DMS79 treated with DMSO at 0.1 percent for 48 hours (cell line): ENCODE measurements around the gene EFHC1.
"Not testable (repeated sequence)": the region's sequence is repeated elsewhere in the genome, so short reads cannot be mapped to it uniquely, and the experiment has no call there.

ENCODE experiments used
- DNase-seq: peaks from one replicate; lab custom pipeline; 2025; lab: John Stamatoyannopoulos, UW

Gene EFHC1

DNA sequence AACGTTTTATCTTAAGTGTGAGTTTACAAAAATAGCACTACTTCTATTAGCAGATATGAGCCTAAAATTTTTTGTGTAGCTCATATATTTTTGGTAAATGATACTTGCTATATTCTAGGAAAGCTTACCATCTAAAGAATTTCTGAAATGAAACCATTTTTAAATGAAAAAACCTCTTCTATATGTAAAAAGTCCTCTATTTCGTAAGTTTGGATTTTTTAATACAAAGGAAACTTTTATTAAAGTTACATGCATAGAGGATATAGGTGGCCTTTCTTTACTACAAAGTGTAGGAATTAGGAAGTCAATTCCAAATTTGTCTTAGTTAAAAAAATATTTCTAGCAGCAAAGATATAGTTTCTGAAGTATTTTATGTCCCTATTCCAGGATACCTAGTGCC lies 18.8 kb downstream of the EFHC1 start:
- no peak for DNase-seq

DNA sequence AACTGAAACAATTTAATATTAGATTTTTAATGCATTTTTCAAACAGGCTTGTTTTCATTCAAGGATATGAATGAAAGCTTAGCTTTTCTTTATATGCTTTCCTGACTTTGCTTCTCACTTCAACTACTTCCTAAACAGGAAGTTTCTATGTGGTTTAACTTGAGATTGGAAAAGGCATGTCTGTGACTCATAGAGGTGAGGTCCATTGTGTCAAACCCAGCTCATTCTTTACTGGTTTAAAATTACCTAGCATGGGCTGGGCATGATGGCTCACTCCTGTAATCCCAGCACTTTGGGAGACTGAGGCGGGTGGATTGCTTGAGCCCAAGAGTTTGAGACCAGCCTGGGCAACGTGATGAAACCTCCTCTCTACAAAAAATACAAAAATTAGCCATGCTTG lies 34.4 kb downstream of the EFHC1 start:
- DNase-seq = no peak

DNA sequence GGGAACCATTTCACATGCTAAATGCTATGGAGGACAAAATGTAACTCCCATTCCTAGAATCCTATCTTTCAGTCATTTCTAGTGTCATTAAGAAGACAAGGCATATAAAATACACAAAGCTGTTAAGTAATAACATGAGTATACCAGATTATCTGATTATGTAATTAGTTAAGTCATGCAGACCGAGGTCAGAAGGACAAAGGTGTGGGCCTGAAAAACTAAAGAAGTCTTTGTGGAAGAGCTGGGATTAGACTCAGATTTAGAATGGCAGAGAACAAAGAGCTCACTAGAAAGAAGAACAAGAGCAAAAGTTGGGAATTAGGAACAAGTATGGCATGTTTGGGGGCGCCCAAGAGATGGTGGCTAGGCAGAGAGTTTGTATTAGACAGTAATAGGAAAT lies 37.0 kb downstream of the EFHC1 start:
- DNase-seq = no peak

DNA sequence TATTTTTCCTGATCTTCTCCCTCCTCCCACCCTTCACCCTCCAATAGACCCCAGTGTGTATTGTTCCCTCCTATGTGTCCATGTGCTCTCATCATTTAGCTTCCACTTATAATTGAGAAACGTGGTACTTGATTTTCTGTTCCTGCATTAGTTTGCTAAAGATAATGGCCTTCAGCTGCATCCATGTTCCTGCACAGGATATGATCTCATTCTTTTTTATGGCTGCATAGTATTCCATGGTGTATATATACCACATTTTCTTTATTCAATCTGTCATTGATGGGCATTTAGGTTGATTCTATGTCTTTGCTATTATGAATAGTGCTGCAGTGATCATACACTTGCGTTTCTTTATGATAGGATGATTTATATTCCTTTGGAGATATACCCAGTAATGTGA lies 41.1 kb downstream of the EFHC1 start:
- DNase-seq = not testable (repeated sequence)

DNA sequence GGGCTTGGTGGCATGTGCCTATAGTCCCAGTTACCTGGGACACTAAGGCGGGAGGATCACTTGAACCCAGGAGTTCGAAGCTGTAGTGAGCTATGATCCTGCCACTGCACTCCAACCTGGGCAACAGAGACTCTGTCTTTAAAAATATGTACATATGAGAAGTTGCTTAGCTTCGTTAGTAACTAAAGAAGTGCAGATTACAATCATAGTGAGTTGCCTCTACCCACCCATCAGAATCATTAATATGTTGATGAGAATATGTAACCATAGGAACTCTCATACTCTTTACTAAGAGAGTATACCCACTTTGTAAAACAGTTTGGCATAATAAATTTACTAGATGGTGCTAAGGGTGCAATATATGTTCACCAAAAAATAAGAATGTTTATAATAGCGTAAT lies 54.0 kb downstream of the EFHC1 start:
- no peak for DNase-seq

DNA sequence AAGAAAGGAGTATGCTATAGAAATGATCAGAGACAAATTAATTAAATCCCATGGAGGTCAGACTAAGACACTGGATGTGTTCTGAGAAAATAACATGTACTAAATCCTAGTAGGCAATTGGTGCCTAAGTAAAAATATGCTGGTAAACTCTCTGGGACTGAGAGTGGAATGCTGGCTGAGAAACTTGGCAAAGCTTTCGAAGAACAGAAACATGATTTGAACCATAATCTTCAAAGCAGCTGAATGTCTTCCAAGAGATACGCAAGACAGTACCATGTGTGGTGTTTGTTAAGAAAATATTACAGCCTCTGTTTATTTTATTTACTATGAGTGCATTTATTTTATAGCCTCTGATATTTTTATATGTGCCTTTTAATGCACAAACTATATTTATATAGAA lies 55.2 kb downstream of the EFHC1 start:
- no peak for DNase-seq

DNA sequence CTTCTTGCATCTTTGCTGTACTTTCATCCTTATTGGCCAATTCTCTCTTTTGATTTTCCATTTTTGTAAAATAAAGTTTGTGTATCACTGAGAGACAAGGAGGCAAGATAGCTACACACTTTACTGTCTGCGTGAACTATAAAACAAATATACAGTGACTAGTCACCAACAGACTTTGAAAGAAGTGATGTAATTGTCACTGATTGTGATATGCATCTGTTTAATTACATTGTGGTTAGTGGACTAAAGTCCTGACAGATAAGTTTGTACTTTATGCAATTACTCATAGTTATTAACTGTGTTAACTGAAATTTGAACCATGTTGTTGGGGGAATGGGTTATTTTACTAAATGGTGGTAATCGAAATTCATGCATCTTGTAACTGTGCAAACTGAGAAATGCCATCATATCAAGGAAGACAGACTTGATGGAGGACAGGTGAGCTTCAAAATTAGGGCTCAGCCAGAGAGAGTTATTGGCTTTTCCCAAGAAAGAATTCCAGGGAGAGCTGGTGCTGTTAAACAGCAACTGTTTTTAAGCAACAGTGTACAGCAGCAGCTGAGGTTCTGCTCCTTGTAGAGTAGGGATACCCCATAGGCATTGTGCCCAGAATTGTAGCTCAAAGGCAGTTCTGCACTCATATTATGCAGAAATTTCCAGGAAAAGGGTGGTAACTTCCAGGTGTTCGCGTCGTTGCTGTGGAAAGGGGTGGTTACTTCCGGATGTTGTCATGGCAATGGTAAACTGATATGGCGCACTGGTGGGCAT lies 62.9 kb downstream of the EFHC1 start:
- DNase-seq = no peak

DNA sequence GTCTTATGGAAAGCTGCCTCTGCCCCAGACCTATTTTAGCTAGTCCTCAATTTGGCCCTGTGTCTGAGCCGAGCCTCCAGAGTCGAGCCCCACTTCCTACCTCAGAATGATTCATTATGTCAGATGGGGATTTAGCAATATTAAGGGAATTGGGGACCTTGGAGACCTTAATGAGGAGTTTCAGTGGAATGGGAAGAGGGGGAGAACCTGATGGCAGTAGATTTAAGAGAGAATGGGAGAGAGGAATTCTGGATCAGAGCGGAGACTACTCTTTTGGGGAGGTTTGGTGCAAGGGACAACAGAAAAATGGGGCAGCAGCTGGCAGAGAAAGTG lies 63.5 kb downstream of the EFHC1 start:
- no peak for DNase-seq

DNA sequence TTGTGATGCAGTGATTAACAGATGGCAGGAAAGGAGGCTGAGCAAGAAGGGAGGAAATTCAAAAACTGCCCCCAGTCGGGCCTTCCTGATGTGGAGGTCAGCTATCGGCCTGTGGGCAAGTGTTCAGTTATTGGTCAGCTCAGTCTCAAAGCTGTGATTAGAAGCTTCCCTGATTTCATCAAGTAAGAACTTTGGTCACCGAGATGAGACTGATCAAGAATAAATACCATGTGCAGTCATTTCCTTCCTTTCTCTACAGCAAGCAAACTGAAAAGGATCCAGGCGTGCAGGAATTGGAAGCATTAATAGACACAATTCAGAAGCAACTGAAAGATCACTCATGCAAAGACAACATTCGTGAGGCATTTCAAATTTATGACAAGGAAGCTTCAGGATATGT lies 69.7 kb downstream of the EFHC1 start:
- no peak for DNase-seq

DNA sequence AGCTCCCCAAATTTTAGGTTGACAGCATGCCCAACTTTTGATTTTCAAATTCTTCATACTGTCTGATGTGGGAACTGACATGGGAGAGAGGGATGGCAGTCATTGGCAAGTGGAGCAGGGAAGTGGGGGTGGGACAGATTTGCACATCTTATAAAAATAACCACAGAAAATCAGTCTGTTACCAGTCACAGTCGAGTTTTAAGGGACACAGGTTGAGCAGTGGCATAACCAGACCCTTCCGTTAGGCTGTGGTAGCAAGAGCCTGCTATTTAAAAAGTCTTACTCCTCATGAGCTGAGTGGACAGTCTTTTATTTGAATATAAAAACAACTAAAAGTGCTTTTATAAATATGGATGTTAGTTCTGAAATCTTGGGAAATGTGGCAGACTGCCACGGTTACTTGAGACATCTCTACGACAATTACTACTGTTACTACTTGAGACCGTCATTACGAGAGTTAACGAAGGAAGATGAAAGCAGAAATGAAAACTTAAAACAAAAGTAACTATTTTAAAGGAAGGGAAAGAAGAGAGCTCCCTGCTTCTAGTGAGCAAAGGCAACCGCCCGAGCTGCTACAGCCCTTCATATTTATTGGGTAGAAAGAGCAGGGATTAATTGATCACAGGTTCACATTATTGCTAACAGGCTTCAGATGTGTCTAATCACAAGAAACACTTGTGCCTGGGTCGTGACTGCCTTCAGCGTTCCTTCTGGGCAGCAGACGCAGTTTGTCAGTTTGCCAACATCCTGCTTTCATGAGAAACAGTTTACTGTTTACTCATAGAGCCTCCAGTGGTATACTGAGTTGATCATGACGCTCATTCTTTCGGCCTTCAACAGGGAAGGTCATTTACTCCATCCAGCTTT lies 71.3 kb downstream of the EFHC1 start:
- no peak for DNase-seq

DNA sequence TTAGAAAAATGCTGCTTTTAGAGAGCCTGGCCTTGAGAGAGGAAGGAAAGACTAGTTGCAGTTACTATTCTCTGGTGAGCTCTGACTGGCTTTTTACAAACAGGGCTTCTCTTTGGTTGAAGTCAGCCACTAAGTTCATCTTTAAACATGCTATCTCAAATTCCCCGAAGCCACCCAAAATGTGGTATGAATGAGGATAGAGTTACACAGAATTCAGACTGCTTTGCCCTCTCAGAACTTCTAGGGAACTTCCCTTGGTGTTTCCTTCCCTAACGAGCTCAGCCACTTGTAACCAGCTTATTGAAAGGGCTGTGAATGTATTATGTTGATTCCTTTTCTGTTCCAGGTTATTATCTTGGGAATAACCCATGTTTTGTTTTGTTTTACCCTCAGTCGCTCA lies 73.5 kb downstream of the EFHC1 start:
- no peak for DNase-seq

DNA sequence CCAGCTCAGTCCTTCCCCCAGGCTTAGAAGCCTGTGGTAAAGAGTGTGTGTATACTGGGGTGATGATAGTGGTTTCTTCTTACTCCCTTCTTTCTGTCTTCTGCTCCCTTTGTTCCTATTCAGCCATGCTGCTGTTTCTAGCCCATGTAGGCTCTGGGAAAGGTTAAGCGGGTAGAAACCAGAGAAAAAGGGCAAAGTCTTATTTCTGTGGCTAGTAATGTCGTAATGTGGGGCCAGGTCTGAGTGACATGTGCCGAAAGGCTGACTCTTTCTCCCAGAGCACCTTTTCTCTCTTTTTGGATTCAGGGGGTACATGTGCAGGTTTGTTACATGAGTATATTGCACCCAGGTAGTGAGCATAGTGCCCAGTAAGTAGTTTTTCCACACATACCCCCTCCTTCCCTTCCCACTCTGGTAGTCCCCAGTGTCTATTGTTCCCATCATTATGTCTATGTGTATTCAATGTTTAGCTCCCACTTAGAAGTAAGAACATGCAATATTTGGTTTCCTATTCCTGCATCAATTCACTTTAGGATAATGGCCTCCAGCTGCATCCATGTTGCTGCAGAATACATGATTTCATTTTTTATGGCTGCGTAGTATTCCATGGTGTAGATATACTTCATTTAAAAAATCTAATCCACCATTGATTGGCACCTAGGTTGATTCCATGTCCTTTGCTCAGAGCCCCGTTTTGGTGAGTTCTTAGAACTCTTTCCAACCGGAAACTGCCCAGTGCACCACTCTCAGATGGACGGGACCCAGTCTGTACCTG lies 74.3 kb downstream of the EFHC1 start:
- no peak for DNase-seq

DNA sequence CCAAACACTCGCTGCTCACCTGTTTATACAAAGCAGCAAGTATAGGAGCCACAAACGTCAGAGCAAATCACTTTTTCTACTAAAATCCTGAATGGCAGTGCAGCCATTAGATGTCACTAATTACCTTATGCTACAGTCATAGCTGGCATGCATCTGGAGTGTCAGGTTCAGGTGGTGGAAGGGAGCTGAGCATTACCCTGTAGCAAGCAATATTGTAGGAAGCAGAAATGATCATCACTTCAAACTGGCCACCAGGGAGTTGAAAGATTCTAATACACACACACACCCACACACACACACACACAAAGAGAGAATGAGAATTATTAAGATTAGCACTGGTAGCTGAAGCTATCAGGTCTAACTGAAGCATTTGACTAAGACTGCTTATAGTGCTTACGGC lies 75.8 kb downstream of the EFHC1 start:
- DNase-seq = no peak

DNA sequence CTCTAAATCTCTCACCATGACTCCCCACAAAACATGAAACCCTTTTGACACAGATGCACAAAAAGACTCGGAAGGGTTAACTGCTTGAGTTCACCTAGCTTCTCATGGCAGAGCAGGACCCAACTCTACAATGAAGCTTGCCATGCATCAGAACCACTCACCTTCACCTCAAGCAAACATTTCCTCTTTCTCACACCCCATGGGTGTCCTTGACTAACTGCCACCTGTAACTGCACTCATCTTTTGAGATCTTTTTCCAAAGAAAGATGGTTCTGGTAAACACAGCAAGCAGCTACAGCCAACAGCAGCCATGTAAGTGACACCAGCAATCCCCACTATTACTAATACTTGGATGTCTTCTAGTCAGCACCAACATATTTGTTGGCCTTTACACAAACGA lies 76.5 kb downstream of the EFHC1 start:
- no peak for DNase-seq

DNA sequence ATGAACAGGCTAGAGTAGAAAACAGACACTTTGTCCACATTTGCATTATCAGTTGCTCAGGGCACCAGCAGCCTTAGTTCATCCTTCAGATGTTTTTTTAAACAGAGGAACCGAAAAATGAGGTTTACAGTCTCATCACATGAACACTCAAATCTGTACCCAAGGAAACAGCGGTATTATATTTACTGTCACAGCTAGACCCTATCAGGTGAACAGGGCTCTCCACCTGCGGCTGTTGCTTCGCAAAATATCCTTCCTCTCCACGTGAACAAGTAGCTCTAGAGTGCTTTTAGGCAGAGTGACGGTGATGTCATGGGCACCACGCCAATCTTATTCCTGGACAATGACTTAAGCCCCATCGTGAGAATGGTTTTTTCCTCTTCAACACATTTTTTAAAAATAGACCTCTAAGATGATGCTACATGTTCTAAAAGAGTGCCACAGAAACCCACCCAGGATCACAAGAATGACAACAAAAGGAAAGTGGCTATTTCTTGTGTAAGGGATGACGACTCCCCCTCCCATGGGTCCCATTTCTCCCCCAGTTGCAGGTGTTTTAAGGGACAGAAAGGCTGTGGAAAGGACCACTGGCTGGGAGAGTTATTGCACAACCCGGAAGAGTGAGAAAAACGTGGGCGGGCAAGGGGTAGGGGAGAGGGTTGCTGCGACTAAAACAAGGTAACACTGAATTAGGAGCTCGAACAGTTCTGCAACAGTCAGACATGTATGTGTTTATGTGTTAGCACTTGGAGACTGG lies 77.7 kb downstream of the EFHC1 start:
- peak; percentile 98 for DNase-seq

DNA sequence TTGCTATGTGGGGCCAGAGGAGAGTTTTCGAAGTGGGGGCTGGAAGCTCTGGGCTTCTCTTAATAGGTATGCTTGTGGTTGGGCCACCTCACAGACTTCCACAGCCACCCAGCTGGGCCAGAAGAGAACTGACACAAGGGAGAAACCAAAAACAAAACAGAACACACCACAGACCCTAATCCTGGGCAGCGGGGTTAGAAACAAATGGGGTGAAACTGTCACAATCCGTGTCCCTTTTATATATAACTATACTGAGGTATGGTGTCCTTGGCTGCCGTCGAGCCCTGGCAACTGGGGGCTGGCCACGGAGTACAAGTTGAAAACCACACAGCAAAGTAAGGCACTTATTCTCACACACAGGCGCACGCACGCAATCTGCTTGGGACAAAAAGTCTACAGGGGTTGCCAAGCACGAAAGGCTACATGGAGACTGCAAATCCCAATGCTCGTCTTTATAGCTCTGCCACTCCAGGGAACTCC lies 78.4 kb downstream of the EFHC1 start:
- DNase-seq = no peak

DNA sequence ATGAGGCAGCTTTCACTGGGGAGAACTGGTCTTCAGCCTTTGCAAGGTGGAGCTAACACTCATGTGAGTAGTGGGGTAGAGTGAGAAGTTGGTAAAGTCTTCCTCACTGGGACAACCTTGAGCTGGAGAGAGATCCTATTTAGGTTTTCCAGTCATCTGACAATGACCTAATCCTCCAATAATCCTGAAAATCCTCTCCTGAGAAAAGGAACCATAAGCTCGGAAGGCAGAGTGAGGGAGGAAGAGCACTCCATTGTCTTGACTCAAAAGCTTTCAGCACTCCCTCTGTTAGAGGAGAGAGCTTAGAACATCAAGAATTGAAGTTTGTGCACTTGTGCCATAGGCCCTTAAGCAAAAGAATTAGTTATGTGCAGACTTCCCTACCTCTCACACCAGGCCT lies 78.9 kb downstream of the EFHC1 start:
- no peak for DNase-seq

DNA sequence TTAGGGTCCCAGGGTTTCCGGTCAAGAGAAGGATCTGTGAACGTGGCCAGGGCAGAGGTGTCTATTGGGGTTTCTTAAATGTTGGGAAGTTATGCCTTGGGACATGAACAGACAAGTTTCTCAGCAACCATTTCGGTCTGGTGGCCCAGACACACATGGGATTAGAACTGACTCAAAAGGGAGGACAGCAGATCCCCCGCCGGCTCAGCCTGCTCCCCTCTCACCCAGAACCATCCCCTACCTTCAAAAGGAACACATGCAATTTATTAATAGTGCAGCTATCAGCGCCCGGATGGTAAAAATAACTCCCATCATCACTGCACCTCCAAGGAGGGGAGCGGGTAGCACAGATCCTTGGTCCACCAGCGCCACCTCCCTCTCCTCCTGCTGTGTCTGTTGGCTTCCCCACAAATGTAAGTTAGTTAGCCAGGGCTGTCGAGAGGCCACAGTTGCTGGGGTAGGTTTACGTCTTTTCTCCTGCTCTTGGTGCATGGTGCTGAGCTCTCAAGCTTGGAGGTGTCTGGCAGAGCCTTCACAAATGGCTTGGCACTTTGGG lies 79.6 kb downstream of the EFHC1 start:
- DNase-seq = no peak

DNA sequence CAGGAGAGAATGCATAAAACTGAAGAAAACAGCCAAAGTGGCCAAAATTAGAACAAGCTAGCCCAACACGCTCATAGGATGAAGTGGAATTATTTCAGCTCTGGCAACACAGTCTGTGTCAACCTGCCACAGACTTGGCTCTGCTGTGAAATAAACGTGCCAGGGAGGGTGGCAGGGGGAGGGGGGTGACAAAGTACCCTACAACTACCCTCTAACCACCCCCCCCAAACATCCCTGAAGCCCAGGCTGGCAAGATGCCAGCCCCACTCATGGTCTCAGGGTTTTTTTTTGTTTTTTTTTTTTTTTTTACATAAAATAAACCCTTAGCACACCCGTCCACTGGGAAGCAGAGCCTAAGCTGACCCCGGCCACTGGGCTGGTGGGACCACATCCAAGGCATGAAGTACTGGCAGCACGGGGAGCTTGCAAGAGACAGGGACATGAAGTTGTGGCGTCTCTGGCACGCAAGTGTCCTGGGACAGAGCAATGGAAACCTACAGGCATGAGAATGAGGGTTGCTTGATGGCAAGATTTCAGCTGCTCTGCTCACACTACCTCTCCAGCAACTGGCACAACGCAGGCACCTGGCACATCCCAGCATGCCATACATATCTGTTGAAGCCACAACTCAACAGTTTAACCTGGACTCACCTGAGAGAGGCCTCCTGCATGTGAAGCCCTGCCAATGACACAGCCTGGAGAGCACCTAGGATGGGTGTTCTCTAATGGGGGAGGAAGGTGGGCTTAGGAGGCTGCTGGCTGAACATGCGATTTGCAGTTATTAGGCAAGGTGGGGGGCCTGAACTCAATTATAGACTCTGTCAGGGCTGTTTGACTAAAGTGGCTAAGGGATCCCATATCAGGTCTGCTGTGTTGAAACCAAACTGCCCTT lies 80.3 kb downstream of the EFHC1 start:
- no peak for DNase-seq

DNA sequence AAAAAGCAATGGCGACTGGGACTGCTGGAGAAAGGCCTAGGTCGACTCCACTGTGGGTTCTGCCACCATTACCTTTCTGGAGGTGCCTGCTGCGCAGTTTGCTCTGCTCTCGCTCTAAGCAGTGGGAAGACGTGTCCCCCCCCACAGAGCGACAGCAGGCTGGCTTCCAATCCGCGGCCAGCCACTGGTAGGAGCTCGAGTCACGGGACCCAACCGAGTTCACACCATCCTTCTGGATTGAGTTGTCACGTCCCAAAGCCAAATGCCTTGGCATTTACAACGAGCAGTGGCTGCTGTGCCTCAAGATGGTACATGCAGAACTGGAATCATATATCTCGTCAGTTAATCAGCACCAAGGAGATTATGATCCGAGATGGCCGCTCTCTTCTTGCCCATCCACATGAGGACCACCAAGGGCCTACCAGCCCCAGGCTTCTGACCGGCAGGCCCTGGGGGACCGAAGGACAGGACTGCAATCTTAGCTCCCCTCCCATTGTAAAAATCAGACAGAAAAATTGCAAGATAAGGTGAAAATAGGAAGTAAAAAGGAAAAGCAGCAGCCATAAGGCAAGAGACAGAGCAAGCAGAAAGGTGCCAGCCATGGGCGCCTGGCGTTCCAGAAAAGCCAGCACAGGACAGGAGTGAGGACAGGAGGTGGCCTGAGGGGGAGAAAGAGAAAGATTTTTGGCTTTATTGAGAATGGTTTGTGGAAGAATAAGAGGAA lies 82.3 kb downstream of the EFHC1 start:
- DNase-seq = no peak
